ENCODE results near the gene CHCHD3. TPM values are rescaled to one million over a fixed set of nuclear protein-coding genes. Genes with fewer than 3 reads are reported as not detected.

The CHCHD3 gene
- total and polyA plus RNA-seq, 4 donors: 25.5 to 37.8 (median 31.8) TPM

- Histone ChIP-seq H3K9ac (ENCODE audit: low read depth in 1 of 2, low read length in 2 of 2) (no peak overlapping the region), H3K27ac (ENCODE audit: low read depth in 1 of 2, low read length in 2 of 2) (no peak overlapping the region), H3K9me3 (ENCODE audit: control insufficient read depth in 4 of 4, low read length in 3 of 4) (no peaks in the 10 kb centered on the region), H3K27me3 (ENCODE audit: control insufficient read depth in 4 of 4, insufficient read depth in 4 of 4, low read length in 3 of 4) (no peaks in the 10 kb centered on the region), H3K4me1 (ENCODE audit: control insufficient read depth in 4 of 4, insufficient read depth in 4 of 4, low read length in 3 of 4) (no peaks in the 10 kb centered on the region), H3K36me3 (ENCODE audit: control insufficient read depth in 4 of 4, insufficient read depth in 3 of 4, low read depth in 1 of 4, low read length in 3 of 4) (no peaks in the 10 kb centered on the region), H3K4me3 (ENCODE audit: low read depth in 1 of 3, low read length in 3 of 3) (no peak overlapping the region)
- 0% methylated on average over 1 of the region's 1 CpG for WGBS
- DNase-seq (ENCODE audit: low spot score): no peak
- no peak for TF ChIP-seq NR2F2 (IDR thresholded peaks at IDR 0.05)
- no peak for TF ChIP-seq MAX (IDR thresholded peaks at IDR 0.05)
- no peak for TF ChIP-seq SP1 (IDR thresholded peaks at IDR 0.05)
- TF ChIP-seq TAF1 (conservative IDR thresholded peaks at IDR 0.05): no peak
- no peak for TF ChIP-seq REST (IDR thresholded peaks at IDR 0.05)
- TF ChIP-seq CTCF (IDR thresholded peaks at IDR 0.05; ENCODE audit: low read depth, low read length, missing input control): no peak
- TF ChIP-seq HNF4G (IDR thresholded peaks at IDR 0.05): no peak
- TF ChIP-seq FOXA1 (IDR thresholded peaks at IDR 0.05): no peak
- TF ChIP-seq HNF4A (conservative IDR thresholded peaks at IDR 0.05): no peak
- TF ChIP-seq ZBTB33 (IDR thresholded peaks at IDR 0.05): no peak
- no peak for TF ChIP-seq GABPA (IDR thresholded peaks at IDR 0.05 in 1 of 2, conservative IDR thresholded peaks at IDR 0.05 in 1 of 2)
- no peak for TF ChIP-seq JUND (IDR thresholded peaks at IDR 0.05)
Observed at GRCh38 chr7:133124974-133125373, 43.1 kb upstream of the CHCHD3 start.

- peaks cover 0 to 4% (median 0%) of the 10 kb centered on the region in 4 donors for H3K27me3 ChIP-seq (ENCODE audit: control insufficient read depth in 4 of 4, insufficient read depth in 4 of 4, low read length in 3 of 4)
- WGBS: 85% methylated on average over 7 of the region's 7 CpGs
- no peaks in the 10 kb centered on the region for H3K36me3 ChIP-seq (ENCODE audit: control insufficient read depth in 4 of 4, insufficient read depth in 3 of 4, low read depth in 1 of 4, low read length in 3 of 4)
- TF ChIP-seq FOXA1 (IDR thresholded peaks at IDR 0.05) (no peak), HNF4A (conservative IDR thresholded peaks at IDR 0.05) (no peak), FOXA2 (IDR thresholded peaks at IDR 0.05) (no peak), EGR1 (IDR thresholded peaks at IDR 0.05; ENCODE audit: low read depth in 2 of 2) (no peak), REST (IDR thresholded peaks at IDR 0.05) (no peak), CTCF (IDR thresholded peaks at IDR 0.05; ENCODE audit: low read depth, low read length, missing input control) (no peak), JUND (IDR thresholded peaks at IDR 0.05) (no peak), YY1 (IDR thresholded peaks at IDR 0.05) (no peak), HNF4G (IDR thresholded peaks at IDR 0.05) (no peak), SP1 (IDR thresholded peaks at IDR 0.05) (no peak), TAF1 (conservative IDR thresholded peaks at IDR 0.05) (no peak), ATF3 (IDR thresholded peaks at IDR 0.05) (no peak)
Observed at GRCh38 chr7:133121175-133121844, 39.4 kb upstream of the CHCHD3 start.

More at GRCh38 chr7:133121175-133121844, 39.4 kb upstream of the CHCHD3 start:
- no peaks in the 10 kb centered on the region for H3K9me3 ChIP-seq (ENCODE audit: control insufficient read depth in 4 of 4, low read length in 3 of 4)
- H3K27ac ChIP-seq (ENCODE audit: low read depth in 1 of 2, low read length in 2 of 2): no peak overlapping the region
- H3K9ac ChIP-seq (ENCODE audit: low read depth in 1 of 2, low read length in 2 of 2): no peak overlapping the region
- no peak overlapping the region for H3K4me3 ChIP-seq (ENCODE audit: low read depth in 1 of 3, low read length in 3 of 3)
- DNase-seq (ENCODE audit: low spot score): no peak
- H3K4me1 ChIP-seq (ENCODE audit: control insufficient read depth in 4 of 4, insufficient read depth in 4 of 4, low read length in 3 of 4): no peaks in the 10 kb centered on the region

All from liver (tissue), 9 donors.